Measurements from ENCODE around the gene PPIL6. TPM values are rescaled to one million over a fixed set of nuclear protein-coding genes. Genes with fewer than 3 reads are reported as not detected.

PPIL6 gene
- polyA plus RNA-seq, 1 of the 3 experiments (the other 2 are of a cell fraction) = 1.1 TPM

GRCh38 chr6:109349419-109349987 is 90.9 kb downstream of the PPIL6 start:
- no peak overlapping the region for H2AFZ ChIP-seq (ENCODE audit: low read depth)
- no peaks in the 10 kb centered on the region for H4K20me1 ChIP-seq (ENCODE audit: insufficient read depth)
- H3K36me3 ChIP-seq (replicated peaks in 1 of 2; ENCODE audit: control insufficient read depth in 1 of 2, insufficient read depth in 2 of 2, low read length in 1 of 2) = peaks cover 0 to 6% of the 10 kb centered on the region in 2 experiments
- no peaks in the 10 kb centered on the region for H3K79me2 ChIP-seq (ENCODE audit: insufficient read depth)
- no peak overlapping the region for H3K4me2 ChIP-seq
- TF ChIP-seq NFIC (IDR thresholded peaks at IDR 0.05; ENCODE audit: borderline replicate concordance) (no peak; the same call in 1 of the 2 replicates), NRF1 (IDR thresholded peaks at IDR 0.05; ENCODE audit: low read depth, low read length) (no peak)
- H3K4me3 ChIP-seq (ENCODE audit: low read depth in 2 of 2, low read length in 1 of 2) = no peak overlapping the region
- ChIA-PET POLR2A (interaction anchor here (1.8 kb wide), 1 partner anchor 13 kb away, joined by 8 read pairs; no protein-coding TSS in a partner anchor), CTCF (interaction anchor here (1.1 kb wide), 1 partner anchor 21 kb away, joined by 3 read pairs; no protein-coding TSS in a partner anchor)
- no peaks in the 10 kb centered on the region for H3F3A ChIP-seq (replicated peaks; ENCODE audit: insufficient read depth)
- no peaks in the 10 kb centered on the region for H3K9me3 ChIP-seq
- no peaks in the 10 kb centered on the region for H3K27me3 ChIP-seq (ENCODE audit: insufficient read depth)
- H3K4me1 ChIP-seq (ENCODE audit: control insufficient read depth in 1 of 2, insufficient read depth in 2 of 2, low read depth in 1 of 2, low read length in 1 of 2) = peaks cover 0 to 20% of the 10 kb centered on the region in 2 experiments; a peak in 1 of 4 replicates
- H3K27ac ChIP-seq (ENCODE audit: low read depth in 2 of 2, low read length in 1 of 2) = peak overlapping the region in 1 of 2 experiments; percentile 62; a peak in 1 of 4 replicates
- DNase-seq = peak; percentile 43
- H3K9ac ChIP-seq = no peak overlapping the region
- no peaks in the 10 kb centered on the region for H3K9me2 ChIP-seq
- 91% methylated on average over 3 of the region's 3 CpGs for WGBS (ENCODE audit: low lambda C conversion rate)

GRCh38 chr6:109348226-109348625 is 92.2 kb downstream of the PPIL6 start:
- no peak overlapping the region for H3K9ac ChIP-seq
- no peak overlapping the region for H3K4me3 ChIP-seq (ENCODE audit: low read depth in 2 of 2, low read length in 1 of 2)
- H3K79me2 ChIP-seq (ENCODE audit: insufficient read depth) = no peaks in the 10 kb centered on the region
- no peak for TF ChIP-seq RCOR1 (IDR thresholded peaks at IDR 0.05; ENCODE audit: low read length)
- TF ChIP-seq EZH2phosphoT487 (IDR thresholded peaks at IDR 0.05; ENCODE audit: borderline replicate concordance, low read depth) = no peak
- TF ChIP-seq USF2 (IDR thresholded peaks at IDR 0.05; ENCODE audit: borderline replicate concordance, low read depth, low read length) = no peak
- TF ChIP-seq SIN3A (IDR thresholded peaks at IDR 0.05; ENCODE audit: borderline replicate concordance, low read depth, low read length) = no peak
- no peak for TF ChIP-seq MXI1 (IDR thresholded peaks at IDR 0.05; ENCODE audit: low read depth, low read length)
- TF ChIP-seq NFIC (IDR thresholded peaks at IDR 0.05; ENCODE audit: borderline replicate concordance) = no peak
- no peak for TF ChIP-seq POLR2AphosphoS5 (IDR thresholded peaks at IDR 0.05; ENCODE audit: low read depth, low read length)
- TF ChIP-seq FOSL2 (IDR thresholded peaks at IDR 0.05; ENCODE audit: borderline replicate concordance, low read depth) = no peak
- no peak for TF ChIP-seq SMC3 (IDR thresholded peaks at IDR 0.05; ENCODE audit: low read depth, low read length)
- no peak for TF ChIP-seq NRF1 (IDR thresholded peaks at IDR 0.05; ENCODE audit: low read depth, low read length)
- POLR2A ChIA-PET = no interaction called here
- DNase-seq = no peak
- 93% methylated on average over 6 of the region's 8 CpGs for WGBS (ENCODE audit: low lambda C conversion rate)
- no peaks in the 10 kb centered on the region for H3K36me3 ChIP-seq (replicated peaks in 1 of 2; ENCODE audit: control insufficient read depth in 1 of 2, insufficient read depth in 2 of 2, low read length in 1 of 2)
- CTCF ChIA-PET = interaction anchor here (2.5 kb wide), 1 partner anchor 161 kb away, joined by 11 read pairs; no protein-coding TSS in a partner anchor
- H3K9me3 ChIP-seq = no peaks in the 10 kb centered on the region
- H3K4me1 ChIP-seq (ENCODE audit: control insufficient read depth in 1 of 2, insufficient read depth in 2 of 2, low read depth in 1 of 2, low read length in 1 of 2) = peaks cover 0 to 29% of the 10 kb centered on the region in 2 experiments; a peak in 1 of 4 replicates
- no peak overlapping the region for H2AFZ ChIP-seq (ENCODE audit: low read depth)
- H4K20me1 ChIP-seq (ENCODE audit: insufficient read depth) = no peaks in the 10 kb centered on the region
- H3K4me2 ChIP-seq = no peak overlapping the region
- H3K27ac ChIP-seq (ENCODE audit: low read depth in 2 of 2, low read length in 1 of 2) = peak overlapping the region in 1 of 2 experiments; percentile 11; a peak in 1 of 4 replicates
- H3K9me2 ChIP-seq = no peaks in the 10 kb centered on the region
- H3K27me3 ChIP-seq (ENCODE audit: insufficient read depth) = no peaks in the 10 kb centered on the region
- H3F3A ChIP-seq (replicated peaks; ENCODE audit: insufficient read depth) = no peaks in the 10 kb centered on the region
